Measurements from ENCODE around the gene C4orf50. TPM values are rescaled to one million over a fixed set of nuclear protein-coding genes. Genes with fewer than 3 reads are reported as not detected.

The C4orf50 gene
- total and polyA plus RNA-seq, 8 donors = under 0.01 to 0.23 (median 0.07) TPM

GRCh38 chr4:6041800-6042199, 23.6 kb upstream of the C4orf50 start:
- Histone ChIP-seq H3K27me3 (peaks cover 0 to 5% (median 0%) of the 10 kb centered on the region in 4 donors), H3K9me3 (no peaks in the 10 kb centered on the region), H3K27ac (no peak overlapping the region), H3K36me3 (no peaks in the 10 kb centered on the region), H3K4me3 (no peak overlapping the region), H3K4me1 (no peaks in the 10 kb centered on the region)
- intact Hi-C loops (cut with DNase I) = no loop called here
- 56 to 66% methylated on average over 5 of the region's 5 CpGs for WGBS, 2 donors
- ATAC-seq = no peak
- no peak for TF ChIP-seq CTCF (IDR thresholded peaks at IDR 0.05)
- FAIRE-seq = no peak
- no peak for DNase-seq

GRCh38 chr4:6038711-6039110, 20.5 kb upstream of the C4orf50 start:
- no peaks in the 10 kb centered on the region for H3K36me3 ChIP-seq
- no peak for ATAC-seq
- WGBS, 2 donors = 58 to 66% methylated on average over 8 of the region's 8 CpGs
- peak in 1 of 6 donors; percentile 41 for DNase-seq
- intact Hi-C loops (cut with DNase I) = no loop called here
- TF ChIP-seq CTCF (IDR thresholded peaks at IDR 0.05) = no peak
- H3K9me3 ChIP-seq = no peaks in the 10 kb centered on the region
- FAIRE-seq = no peak
- no peak overlapping the region for H3K27ac ChIP-seq
- no peak overlapping the region for H3K4me3 ChIP-seq
- no peaks in the 10 kb centered on the region for H3K27me3 ChIP-seq
- no peaks in the 10 kb centered on the region for H3K4me1 ChIP-seq

DNA sequence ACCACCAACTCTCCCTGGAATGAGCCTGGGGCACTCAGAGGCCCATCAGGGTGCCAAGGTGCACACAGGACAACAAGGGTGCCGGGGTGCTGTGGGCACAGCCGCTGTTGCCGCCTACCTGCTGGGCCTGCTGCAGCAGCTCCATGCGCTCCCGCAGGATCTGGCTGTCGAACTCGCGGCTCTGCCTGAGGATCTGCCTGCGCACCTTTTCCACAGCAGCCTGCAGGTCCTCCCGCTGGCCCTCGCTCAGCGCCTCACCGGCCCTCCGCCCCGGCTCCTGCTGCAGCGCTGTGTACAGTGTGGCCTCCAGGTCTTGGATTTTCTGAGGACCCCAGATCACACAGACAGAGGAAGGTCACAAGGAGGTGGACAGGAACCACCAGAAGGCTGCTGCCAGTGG, 17.6 kb upstream of the C4orf50 start:
- no peak for TF ChIP-seq CTCF (IDR thresholded peaks at IDR 0.05)
- ATAC-seq (no peak), FAIRE-seq (no peak), DNase-seq (peak in 1 of 6 donors; percentile 23)
- Histone ChIP-seq H3K9me3 (no peaks in the 10 kb centered on the region), H3K36me3 (no peaks in the 10 kb centered on the region), H3K4me3 (no peak overlapping the region), H3K4me1 (no peaks in the 10 kb centered on the region), H3K27ac (no peak overlapping the region), H3K27me3 (no peaks in the 10 kb centered on the region)
- WGBS, 2 donors = 81 to 90% methylated on average over 15 to 16 of the region's 16 CpGs
- intact Hi-C loops (cut with DNase I) = no loop called here

GRCh38 chr4:6033381-6033780, 15.2 kb upstream of the C4orf50 start:
- FAIRE-seq = no peak
- no peak overlapping the region for H3K27ac ChIP-seq
- intact Hi-C loops (cut with DNase I) = no loop called here
- no peaks in the 10 kb centered on the region for H3K27me3 ChIP-seq
- 53 to 60% methylated on average over 4 of the region's 4 CpGs for WGBS, 2 donors
- H3K4me1 ChIP-seq = no peaks in the 10 kb centered on the region
- DNase-seq = no peak
- no peaks in the 10 kb centered on the region for H3K9me3 ChIP-seq
- no peak overlapping the region for H3K4me3 ChIP-seq
- TF ChIP-seq CTCF (IDR thresholded peaks at IDR 0.05) = no peak
- H3K36me3 ChIP-seq = no peaks in the 10 kb centered on the region
- ATAC-seq = no peak

DNA sequence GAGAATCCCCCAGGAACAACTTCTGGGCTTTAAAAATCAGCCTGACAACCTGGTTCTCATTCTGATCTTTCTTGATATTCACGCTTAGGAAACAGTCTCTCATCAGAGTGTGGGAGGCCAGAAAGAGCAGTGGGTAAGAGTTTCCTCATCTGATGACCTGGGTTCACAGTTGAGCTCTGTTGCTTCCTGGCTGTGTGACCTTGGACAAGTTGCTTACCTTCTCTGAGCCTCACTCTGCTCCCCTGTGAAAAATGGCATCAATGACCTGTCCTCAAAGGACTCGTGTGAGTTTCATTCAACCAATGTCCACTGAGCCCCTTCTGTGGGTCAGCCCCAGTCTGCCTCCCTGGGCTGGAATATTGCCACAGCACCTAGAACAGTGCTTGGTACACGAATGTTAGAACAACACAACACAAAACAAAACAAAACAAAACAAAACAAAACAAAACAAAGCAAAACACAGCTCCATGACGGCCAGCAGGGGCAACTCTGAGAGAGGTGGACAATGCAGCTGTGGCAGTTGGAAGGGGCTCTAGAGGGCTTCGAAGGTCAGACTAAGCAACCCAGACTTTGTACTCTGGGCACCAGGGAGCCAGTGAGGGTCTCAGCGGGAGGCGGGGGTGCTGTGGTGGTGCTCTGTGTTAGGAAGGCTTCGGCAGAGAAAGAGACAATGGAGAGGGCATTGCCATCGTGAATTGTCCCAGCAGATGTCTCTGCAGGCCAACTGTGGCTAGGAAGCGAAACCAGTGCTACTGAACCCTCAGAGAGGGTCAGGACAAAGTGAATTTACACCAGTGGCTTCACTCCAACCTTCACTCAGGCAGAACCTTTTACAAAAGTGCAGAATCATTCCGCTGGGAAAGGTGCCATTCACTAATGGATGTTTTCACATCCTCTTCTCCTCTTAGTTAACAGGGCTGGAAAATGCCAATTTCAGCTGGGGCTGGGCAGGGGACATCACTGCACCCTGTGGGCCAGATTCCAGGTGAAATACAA, 14.3 kb upstream of the C4orf50 start:
- DNase-seq (peak in 1 of 6 donors; percentile 25), FAIRE-seq (no peak), ATAC-seq (peak in 3 of 4 donors; percentile 33 to 90 (median 83))
- H3K4me3 ChIP-seq = no peak overlapping the region
- H3K9me3 ChIP-seq = no peaks in the 10 kb centered on the region
- H3K36me3 ChIP-seq = no peaks in the 10 kb centered on the region
- H3K27me3 ChIP-seq = no peaks in the 10 kb centered on the region
- intact Hi-C loops (cut with DNase I) = no loop called here
- no peaks in the 10 kb centered on the region for H3K4me1 ChIP-seq
- H3K27ac ChIP-seq = peak overlapping the region in 1 of 4 donors; percentile 17
- no peak for TF ChIP-seq CTCF (IDR thresholded peaks at IDR 0.05)
- WGBS, 2 donors = 41 to 53% methylated on average over 11 of the region's 11 CpGs
